CMK (cell line): ENCODE measurements around the gene HAUS7.

Experiments
- DNase-seq: peaks from one replicate; pipeline ENCODE4 v3.0.0-alpha.2; 2010; ENCODE audit warnings: low read depth

HAUS7 gene

DNA sequence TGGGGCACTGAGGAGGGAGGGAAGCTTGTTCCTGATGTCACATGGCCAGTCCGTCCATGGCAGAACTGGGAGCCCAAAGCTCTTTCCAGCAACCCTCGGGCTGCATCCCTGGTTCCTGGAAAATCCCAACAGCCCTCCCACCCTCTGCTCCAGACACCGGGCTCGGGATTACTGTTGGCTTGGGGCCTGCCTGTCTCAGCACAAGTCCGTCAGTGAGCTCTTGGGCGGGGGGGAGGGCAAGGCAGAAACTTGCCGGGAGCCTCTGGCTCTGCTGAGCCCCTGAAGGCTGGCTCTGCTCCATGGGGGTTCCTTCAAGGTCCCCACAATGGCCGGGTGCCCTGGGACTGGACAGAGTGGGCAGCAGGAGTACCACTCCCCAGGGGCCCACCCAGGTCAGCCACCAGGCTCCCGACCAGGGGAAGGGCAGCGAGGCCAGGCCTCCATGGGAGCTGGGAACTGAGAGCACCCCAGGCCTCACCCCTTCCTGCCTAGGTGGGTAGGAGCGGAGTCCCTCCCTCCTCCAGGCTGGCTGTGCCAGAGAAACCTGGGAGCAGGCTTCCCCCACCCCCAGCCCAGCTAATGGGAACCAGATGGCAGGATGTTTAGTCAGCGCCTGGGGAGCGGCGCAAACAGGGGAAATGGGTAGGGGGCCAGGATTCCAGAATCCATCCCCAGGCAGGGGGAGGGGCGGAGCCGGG, 6.4 kb upstream of the HAUS7 start:
- DNase-seq: no peak

DNA sequence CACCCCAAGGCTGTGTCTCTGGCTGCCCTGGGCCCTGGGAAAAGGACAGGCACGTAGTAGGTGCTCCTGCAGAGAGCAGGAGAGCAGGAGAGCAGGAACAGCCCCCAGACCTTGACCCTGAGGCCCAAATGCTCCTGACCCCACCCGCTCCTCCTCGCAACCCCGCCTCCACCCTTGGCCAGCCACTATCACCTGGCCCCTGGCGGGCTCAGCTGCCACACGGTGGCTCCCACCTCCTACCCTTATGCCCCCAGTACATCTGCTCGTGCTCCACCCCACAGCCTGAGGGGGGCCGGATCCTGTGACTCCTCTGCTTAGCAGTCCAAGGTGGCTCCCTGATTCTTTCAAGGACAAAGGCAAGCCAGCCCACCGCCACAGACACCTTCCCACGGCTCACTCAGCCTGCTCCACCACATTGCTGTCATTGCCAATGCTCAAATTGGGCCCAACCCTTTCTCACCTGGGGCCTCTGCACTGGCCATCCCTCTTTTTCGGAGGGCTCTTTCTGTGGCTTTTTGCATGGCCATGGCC, 5.4 kb upstream of the HAUS7 start:
- no peak for DNase-seq

DNA sequence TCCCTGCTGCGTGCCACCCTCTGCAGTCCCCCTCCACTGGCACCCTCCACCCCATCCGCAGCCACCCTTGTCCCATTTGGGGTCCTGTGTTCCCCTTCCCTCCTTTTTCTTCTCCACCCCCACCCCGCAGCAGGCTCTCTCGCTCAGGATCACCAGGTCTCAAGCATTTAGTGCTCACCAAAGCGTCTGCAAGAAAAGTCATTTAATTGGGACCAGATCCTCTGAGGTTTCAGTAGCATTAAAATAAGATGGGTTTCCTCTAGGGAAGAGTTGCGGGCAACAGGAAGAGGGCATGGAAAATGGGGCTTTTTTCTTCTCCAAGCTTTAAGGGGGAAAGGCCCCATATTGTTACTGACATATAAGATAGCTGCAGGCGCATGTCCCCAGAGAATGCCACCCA, 4.9 kb upstream of the HAUS7 start:
- DNase-seq: no peak

DNA sequence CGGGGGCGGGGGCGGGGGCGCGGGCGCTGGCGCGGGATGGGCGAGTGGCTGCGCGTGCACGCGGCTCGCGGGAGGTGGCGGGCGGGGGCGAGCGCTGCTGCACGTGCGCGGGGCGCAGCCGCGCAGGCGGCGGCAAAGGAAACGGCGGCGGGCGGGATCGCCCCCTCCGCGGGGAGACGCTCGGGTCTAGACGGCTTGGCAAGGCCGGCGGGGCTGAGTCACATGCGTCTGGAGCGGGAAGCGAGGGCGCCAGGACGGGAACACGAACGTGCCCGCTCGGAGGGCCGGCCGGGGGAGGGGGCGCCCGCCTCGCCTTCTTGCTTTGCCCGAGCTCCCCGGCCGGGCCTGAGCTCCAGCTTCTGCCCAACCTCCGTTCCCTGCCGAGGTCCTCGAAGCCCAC, 4.3 kb upstream of the HAUS7 start:
- no peak for DNase-seq

GRCh38 chrX:153474266-153474665, 3.9 kb upstream of the HAUS7 start:
- DNase-seq: no peak

DNA sequence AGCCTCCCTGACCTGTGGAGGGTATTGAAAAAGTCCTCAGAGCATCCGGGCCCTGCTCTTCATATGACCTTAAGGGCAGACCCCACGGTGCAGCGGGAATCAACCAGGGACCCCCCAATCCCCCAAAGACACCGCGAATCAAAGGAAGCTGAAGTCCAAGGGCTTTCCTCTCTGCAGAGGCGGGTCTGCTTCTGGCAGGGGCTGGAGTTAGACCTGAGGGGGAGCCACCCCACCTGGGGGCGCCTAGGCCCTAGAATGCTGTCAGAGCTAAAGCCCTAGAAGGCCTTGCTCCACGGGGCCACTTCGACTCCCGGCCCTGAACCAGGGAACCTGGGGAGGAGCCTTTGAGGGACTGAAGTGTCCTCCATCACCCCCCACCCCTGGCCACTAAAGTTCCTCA, 2.8 kb upstream of the HAUS7 start:
- no peak for DNase-seq

- no peak for DNase-seq
These were observed 1.4 kb upstream of the HAUS7 start for GRCh38 chrX:153471663-153472280.

GRCh38 chrX:153469811-153470410, 465 bp downstream of the HAUS7 start:
- DNase-seq: no peak

DNA sequence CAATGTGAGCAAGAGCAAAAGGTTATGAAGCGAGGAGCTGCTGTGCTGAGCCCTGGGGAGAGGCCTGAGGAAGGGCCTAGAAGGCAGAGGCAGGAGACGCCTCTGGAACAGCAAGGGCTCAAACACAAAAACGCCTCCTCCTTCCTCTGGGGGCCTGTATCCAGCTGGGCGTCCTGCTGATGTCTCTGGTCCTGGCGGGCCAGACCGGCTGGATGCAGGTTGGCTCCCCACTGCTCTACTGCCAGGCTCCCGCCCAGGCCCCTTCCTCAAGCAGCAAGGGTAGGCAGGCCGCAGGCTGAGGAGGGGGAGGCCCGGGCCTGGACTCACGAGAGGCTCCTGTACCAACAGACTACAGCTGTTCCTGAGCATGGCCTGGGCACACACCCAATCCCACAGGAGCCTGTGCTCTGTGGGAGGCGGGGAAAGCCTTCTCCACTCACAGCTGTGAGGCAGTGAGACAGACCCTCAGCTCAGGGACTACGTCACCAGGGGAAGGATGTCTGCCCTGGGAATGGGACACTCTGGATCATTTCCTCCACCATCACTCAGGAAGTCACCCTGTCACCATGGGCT, 2.3 kb downstream of the HAUS7 start:
- DNase-seq: no peak

DNA sequence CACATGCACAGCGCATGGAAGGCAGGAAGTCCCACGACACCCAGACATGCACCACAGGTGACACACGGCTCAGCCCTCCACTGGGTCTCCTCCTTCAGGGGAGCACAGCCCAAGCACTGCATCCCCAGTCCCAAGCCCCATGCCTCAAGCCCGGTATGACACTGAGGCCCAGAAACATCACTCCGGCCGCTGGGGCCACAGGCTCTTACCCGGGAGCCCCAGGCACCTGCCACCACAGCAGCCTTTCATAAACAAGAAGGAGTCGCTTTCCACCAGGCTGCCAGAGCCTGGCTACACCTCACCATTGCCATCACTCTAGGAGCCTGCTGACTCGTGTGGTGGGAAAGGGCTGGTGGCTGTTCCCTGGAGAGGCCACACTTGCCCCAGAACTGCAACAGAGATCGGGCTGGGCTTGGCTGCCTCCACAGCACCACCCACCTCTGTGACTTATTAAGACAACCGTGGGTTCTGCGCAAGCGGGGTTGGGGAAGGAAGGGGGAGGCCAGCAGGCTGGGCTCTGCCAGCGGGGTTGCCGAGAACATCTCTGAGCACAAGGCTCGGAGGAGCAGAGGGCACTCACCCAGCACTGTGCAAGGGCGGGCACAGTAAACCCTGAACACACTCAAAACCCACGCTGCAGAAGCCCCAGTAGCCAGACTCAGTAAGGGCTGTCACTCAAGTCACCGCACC, 4.5 kb downstream of the HAUS7 start:
- no peak for DNase-seq

- no peak for DNase-seq
These were observed 6.3 kb downstream of the HAUS7 start for GRCh38 chrX:153464116-153464515.

DNA sequence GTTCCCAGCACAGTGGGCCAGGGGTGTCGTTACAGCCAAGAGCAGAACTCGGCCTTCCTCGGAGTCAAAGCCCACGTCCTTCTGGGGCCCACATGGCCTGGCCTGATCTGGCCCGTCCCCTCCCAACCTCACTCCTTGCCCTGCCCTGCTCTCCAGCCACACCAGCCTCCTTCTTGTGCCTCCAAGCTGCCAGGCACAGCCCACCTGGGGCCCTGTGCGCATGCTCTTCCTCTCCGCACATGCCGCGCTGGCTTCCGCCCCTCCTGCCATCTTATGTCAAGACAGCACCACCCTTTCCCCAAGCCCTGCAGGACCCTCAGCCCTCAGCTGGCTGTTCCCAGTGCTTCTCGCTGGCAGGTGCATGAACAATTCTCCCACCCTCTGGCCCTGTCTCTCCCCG, 6.8 kb downstream of the HAUS7 start:
- DNase-seq: no peak

DNA sequence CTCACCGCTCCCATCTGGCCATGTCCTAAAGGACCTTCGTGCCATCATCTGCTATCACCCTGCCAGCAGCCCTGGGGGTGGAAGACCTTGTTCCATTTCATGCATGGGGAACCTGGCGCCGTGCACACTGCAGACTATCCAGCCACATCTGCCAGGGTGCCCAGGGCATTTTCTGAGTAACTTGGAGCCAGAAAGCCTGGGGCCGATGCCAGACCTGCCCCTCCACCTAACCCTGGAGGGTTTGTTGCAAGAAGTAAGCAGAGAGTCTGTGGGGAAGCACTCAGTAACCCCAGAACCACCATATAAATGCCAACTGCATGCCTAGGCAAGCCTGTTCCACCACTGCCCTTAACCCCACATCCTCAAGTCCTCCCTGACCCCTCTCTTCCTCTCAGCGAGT, 7.3 kb downstream of the HAUS7 start:
- DNase-seq: no peak

- no peak for DNase-seq
These were observed 8.1 kb downstream of the HAUS7 start for GRCh38 chrX:153462291-153462690.

DNA sequence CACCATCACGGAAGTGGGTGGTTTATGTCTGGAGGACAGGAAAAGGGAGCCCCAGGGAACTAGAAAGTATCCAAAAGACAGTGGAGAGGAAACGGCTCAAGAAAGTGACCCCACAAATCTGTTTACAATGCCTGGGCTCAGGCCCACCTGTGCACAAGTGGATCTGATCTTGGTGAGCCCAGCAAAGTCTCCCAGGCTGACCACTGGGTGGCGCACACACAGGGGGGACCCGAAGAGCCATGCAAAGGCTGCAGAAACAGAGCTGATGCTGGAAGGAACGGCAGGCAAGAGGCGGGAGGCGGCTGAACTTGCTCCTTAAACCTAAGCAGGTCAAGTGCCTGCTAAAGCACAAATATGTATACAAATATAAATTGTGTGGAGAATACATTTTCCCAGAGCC, 9.6 kb downstream of the HAUS7 start:
- no peak for DNase-seq

DNA sequence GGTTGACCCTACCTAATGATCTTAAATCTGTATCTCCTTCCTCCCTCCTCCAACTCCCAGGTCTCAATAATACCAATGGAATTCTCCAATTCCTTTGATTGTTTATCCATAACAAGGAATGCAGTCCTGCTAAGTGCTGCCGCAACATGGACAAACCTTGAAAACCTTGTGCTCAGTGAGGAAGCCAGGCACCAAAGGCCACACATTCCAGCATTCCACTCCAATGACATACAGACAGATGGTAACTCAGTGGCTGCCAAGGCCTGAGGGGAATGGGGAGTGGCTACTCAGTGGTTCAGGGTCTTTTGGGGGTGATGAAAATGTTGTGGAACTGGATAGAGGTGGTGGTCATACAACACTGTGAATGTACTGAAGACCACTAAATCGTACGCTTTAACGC, 10.4 kb downstream of the HAUS7 start:
- DNase-seq: no peak

DNA sequence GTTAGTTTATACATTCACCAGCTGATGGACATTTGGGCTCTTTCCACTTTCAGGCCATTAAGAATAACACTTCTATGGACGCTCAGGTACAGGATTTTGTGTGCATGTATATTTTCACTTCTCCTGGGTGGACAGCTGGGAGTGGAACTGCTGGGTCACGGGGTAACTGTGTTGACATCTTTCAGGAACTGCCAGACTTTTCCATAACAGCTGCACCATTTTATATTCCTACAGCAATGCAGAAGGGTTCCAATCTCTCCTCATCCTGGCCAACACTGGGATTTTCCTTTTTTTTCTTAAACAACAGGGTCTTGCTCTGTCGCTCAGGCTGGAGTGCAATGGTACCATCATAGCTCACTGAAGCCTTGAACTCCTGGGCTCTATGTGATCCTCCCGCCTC, 11.9 kb downstream of the HAUS7 start:
- DNase-seq: no peak

- no peak for DNase-seq
These were observed 12.4 kb downstream of the HAUS7 start for GRCh38 chrX:153457827-153458466.

DNA sequence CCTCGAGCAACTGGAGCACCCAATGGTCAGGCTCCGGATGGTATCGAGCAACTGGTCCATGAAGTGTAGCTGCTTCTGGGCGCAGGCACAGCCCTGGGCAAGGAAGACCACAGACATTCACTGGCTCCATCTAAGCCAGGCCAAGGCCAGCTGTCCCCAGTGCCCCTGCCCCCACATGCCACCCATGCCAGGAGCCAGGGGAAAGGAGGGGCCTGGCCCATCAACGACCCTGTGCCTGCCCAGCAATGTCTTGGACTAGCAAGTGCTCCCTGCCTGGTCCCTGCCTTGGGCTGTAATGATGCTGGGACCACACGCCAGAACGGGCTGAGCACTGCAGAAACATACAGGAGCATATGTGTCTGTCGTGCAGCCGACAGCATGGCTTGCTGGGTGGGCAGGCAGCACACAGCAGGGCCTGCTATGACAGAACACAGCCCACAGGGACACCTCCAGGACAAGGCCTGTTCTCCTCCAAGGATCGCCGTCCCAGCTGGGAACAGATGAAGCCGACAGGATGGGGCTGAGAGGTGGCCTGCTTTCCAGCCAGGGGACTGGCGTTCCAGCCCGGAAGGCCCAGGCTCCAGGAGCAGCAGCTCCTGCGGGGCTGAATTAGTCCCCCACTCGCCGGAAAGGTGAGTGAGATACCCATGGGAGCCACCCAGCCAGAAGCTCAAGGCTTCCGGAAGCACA, 13.1 kb downstream of the HAUS7 start:
- no peak for DNase-seq

GRCh38 chrX:153456704-153457103, 13.7 kb downstream of the HAUS7 start:
- no peak for DNase-seq

DNA sequence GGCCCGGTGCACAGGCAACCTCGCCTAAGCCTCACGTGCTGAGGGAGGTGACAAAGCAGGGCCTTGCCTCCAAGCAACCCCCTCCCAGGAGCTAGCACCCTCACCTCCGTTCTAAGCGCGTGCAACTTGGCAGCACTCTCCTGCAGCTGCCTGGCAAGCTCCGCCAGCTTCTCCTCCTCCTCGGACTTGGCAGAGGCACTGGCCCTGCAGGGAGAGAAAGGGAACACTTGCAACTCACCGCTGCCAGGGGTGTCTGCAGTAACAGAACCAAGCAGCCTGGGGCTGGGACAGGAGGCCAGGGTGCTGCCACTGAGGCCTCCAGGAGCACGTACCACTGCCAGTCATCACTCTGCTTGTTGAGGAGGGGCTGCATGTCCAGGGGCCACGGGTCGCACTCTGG, 14.2 kb downstream of the HAUS7 start:
- DNase-seq: no peak
